ENCODE measurements around the gene NEDD9.

GRCh38 chr6:11144393-11144851, 88.0 kb downstream of the NEDD9 start:
- no peak for TF ChIP-seq CEBPB (IDR thresholded peaks at IDR 0.05)
- TF ChIP-seq YY1 (IDR thresholded peaks at IDR 0.05; ENCODE audit: low read depth), result no peak
- no peak for TF ChIP-seq TAF1 (IDR thresholded peaks at IDR 0.05; ENCODE audit: low read depth)

Data from Ishikawa (cell line).